Heart right ventricle (tissue), 16 donors: ENCODE results near the gene DEPDC5. TPM values are rescaled to one million over a fixed set of nuclear protein-coding genes. Genes with fewer than 3 reads are reported as not detected.
A peak's percentile ranks its signal among the peaks of the same experiment; 100 is the strongest.

Source experiments
- ATAC-seq, 8 donors: fragments of 200-7000 bp; cut with Tn5 transposase; one replicate each; pipeline ENCODE4 v1.9.1; 2020; ENCODE audit warnings: mild to moderate bottlenecking in 8 of 8, moderate library complexity in 8 of 8, moderate number of reproducible peaks in 1 of 8
- DNase-seq, 2 donors: peaks; one replicate each; pipeline ENCODE4 v3.0.0-alpha.2; 2020
- H3K27ac ChIP-seq, 10 donors: fragments of 200-600 bp; sonication (generic) in 2 of 10; one replicate each; pipeline versions ENCODE4 v1.5.0 to v1.8.0; 2020 to 2022; ENCODE audit warnings: mild to moderate bottlenecking in 3 of 10
- H3K27me3 ChIP-seq, 7 donors: fragments of 200-600 bp; one replicate each; pipeline ENCODE4 v1.8.0; 2021 to 2022; ENCODE audit warnings: mild to moderate bottlenecking in 2 of 7
- H3K36me3 ChIP-seq, 9 donors: fragments of 200-600 bp; sonication (generic) in 1 of 9; one replicate each; pipeline versions ENCODE4 v1.5.0 to v1.8.0; 2020 to 2022; ENCODE audit warnings: mild to moderate bottlenecking in 2 of 9
- H3K4me1 ChIP-seq, 9 donors: fragments of 200-600 bp; sonication (generic) in 1 of 9; one replicate each; pipeline versions ENCODE4 v1.5.0 to v1.8.0; 2020 to 2022; ENCODE audit warnings: mild to moderate bottlenecking in 4 of 9
- H3K4me3 ChIP-seq, 10 donors: fragments of 200-600 bp; sonication (generic) in 2 of 10; one replicate each; pipeline versions ENCODE4 v1.5.0 to v1.8.0; 2020 to 2022; ENCODE audit warnings: mild to moderate bottlenecking in 7 of 10, moderate library complexity in 2 of 10
- H3K9me3 ChIP-seq, 11 donors: fragments of 200-600 bp in 10 of 11; sonication (generic) in 2 of 11; one replicate each; pipeline versions ENCODE4 v1.5.0 to v1.8.0; 2013 to 2022; ENCODE audit warnings: mild to moderate bottlenecking in 2 of 11, control low read depth in 1 of 11, moderate library complexity in 1 of 11
- CTCF ChIP-seq, 9 donors: fragments of 200-600 bp; sonication (generic) in 2 of 9; IDR thresholded peaks; one replicate each; pipeline versions ENCODE4 v1.5.0 to v1.8.0; 2021 to 2022; ENCODE audit warnings: antibody characterized with exemption in 9 of 9, mild to moderate bottlenecking in 5 of 9, moderate library complexity in 1 of 9
- WGBS, 2 donors: extraction: QIAGEN DNeasy Blood & Tissue Kit; methylation state at CpG; one replicate each; pipeline ENCODE4 v1.1.7; 2013; ENCODE audit warnings: inconsistent platforms in 1 of 2; 5-methylcytosine and 5-hydroxymethylcytosine counted together
- intact Hi-C, 10 donors: fragments of 100-400 bp; cut with DNase I; formaldehyde crosslinking; loops; one replicate each; pipeline versions ENCODE4 v1.11.1 to v1.14.2; 2022
- polyA plus RNA-seq, 2 donors: library from polyadenylated mRNA; stranded (reverse); fragments of 200-250 nt; gene quantifications; one replicate each; pipeline ENCODE4 v1.2.3, GENCODE V29; 2013
- total RNA-seq, 10 donors: library from RNA; stranded (reverse); fragmentation: NEBNext Ultra II Directional in 3 of 10; extraction: Animal tissue kit (Norgen Biotek cat#: 25700) in 3 of 10; gene quantifications; one replicate each; pipeline versions ENCODE4 v1.2.1 to v1.2.4, GENCODE V29; 2021 to 2023
- donor health status: Arrhythmogenic right ventricular cardiomyopathy.
- donor health status: ischemic (EF 13 %, LVEDD 7.1; RV severe dilation, severe dysfunction).
- donor health status: healthy with polysubstance abuse.
- donor health status: DM: no; HTN: yes; CAD: no.
- donor health status: DM: no; HTN: no; CAD: no.
- donor health status: ischemic (EF 25% LVEDD 6.9; RV normal size, moderate dysfunction).
- donor health status: ischemic (EF 25% LVEDD 5.7; RV mildly dilated, moderate dysfunction).
- donor health status: healthy.
- donor health status: DM: yes; HTN: yes; CAD: no.
- donor health status: Ischemic cardiomyopathy.
- donor health status: ischemic (EF 35%, LVEDD 5.7; RV mildly dilated, moderate dysfunction).
- donor health status: nonischemic (EF 11% LVEDD 7.7; RV severe dilation, severe dysfunction).
- donor health status: DM: yes; HTN: yes; CAD: no.
- donor health status: PGD.
- donor health status: ischemic (EF 29% LVEDD 5.4; RV normal size, mild dysfunction).
- donor health status: nonischemic (EF 23%, LVEDD 6.1; RV moderate dilation, normal function).

Gene DEPDC5
- total and polyA plus RNA-seq, 12 donors = 6.2 to 19.1 (median 14.4) TPM

- DNase-seq = peak in 1 of 2 donors; percentile 49
- peak in 7 of 8 donors; percentile 45 to 72 (median 66) for ATAC-seq
- Histone ChIP-seq H3K4me1 (peaks cover 0 to 49% (median 0%) of the 10 kb centered on the region in 9 donors), H3K27ac (peak overlapping the region in 3 of 10 donors; percentile 16 to 84 (median 48)), H3K27me3 (no peaks in the 10 kb centered on the region), H3K36me3 (no peaks in the 10 kb centered on the region), H3K4me3 (no peak overlapping the region), H3K9me3 (no peaks in the 10 kb centered on the region)
- 25 to 41% methylated on average over 5 of the region's 5 CpGs for WGBS, 2 donors
- intact Hi-C loops = no loop called here
- no peak for TF ChIP-seq CTCF (IDR thresholded peaks at IDR 0.05)
Observed at GRCh38 chr22:31923136-31923535, 169.3 kb downstream of the DEPDC5 start.

- Histone ChIP-seq H3K36me3 (no peaks in the 10 kb centered on the region), H3K27ac (peak overlapping the region in 3 of 10 donors; percentile 16 to 84 (median 48)), H3K4me1 (peaks cover 0 to 43% (median 0%) of the 10 kb centered on the region in 9 donors), H3K27me3 (no peaks in the 10 kb centered on the region), H3K9me3 (no peaks in the 10 kb centered on the region), H3K4me3 (no peak overlapping the region)
- DNase-seq (no peak), ATAC-seq (no peak)
- WGBS, 2 donors = 85 to 94% methylated on average over 2 of the region's 2 CpGs
- intact Hi-C loops = no loop called here
- no peak for TF ChIP-seq CTCF (IDR thresholded peaks at IDR 0.05)
Observed at GRCh38 chr22:31923747-31924146, 169.9 kb downstream of the DEPDC5 start.

GRCh38 chr22:31925056-31925455 lies 171.2 kb downstream of the DEPDC5 start:
- H3K27me3 ChIP-seq = no peaks in the 10 kb centered on the region
- intact Hi-C loops = no loop called here
- 97 to 98% methylated on average over 1 of the region's 1 CpG for WGBS, 2 donors

GRCh38 chr22:31926024-31926423 lies 172.2 kb downstream of the DEPDC5 start:
- Histone ChIP-seq H3K4me3 (no peak overlapping the region), H3K9me3 (no peaks in the 10 kb centered on the region), H3K27ac (no peak overlapping the region), H3K4me1 (peaks cover 0 to 33% (median 0%) of the 10 kb centered on the region in 9 donors), H3K27me3 (no peaks in the 10 kb centered on the region), H3K36me3 (no peaks in the 10 kb centered on the region)
- DNase-seq (no peak), ATAC-seq (no peak)
- intact Hi-C loops = no loop called here
- whole genome bisulfite sequencing, 2 donors = 93 to 100% methylated on average over 1 of the region's 1 CpG
- no peak for TF ChIP-seq CTCF (IDR thresholded peaks at IDR 0.05)

More at GRCh38 chr22:31925056-31925455, 171.2 kb downstream of the DEPDC5 start:
- ATAC-seq = no peak
- DNase-seq = no peak
- H3K4me1 ChIP-seq = peaks cover 0 to 37% (median 0%) of the 10 kb centered on the region in 9 donors
- no peaks in the 10 kb centered on the region for H3K9me3 ChIP-seq
- no peak for TF ChIP-seq CTCF (IDR thresholded peaks at IDR 0.05)
- H3K4me3 ChIP-seq = no peak overlapping the region
- H3K36me3 ChIP-seq = no peaks in the 10 kb centered on the region
- H3K27ac ChIP-seq = no peak overlapping the region
